Neutrophil (primary cell): Measurements from ENCODE around the gene RAB37.

Experiments used
- H3K27ac ChIP-seq: fragments of 200-600 bp; sonication (generic); 2 replicates; pipeline ENCODE4 v1.5.1; 2016; ENCODE audit warnings: mild to moderate bottlenecking, moderate library complexity
- H3K27me3 ChIP-seq: fragments of 200-600 bp; sonication (generic); 2 replicates; pipeline ENCODE4 v1.6.0; 2016; ENCODE audit warnings: mild to moderate bottlenecking
- H3K36me3 ChIP-seq: fragments of 200-600 bp; sonication (generic); 2 replicates; pipeline ENCODE4 v1.5.1; 2017
- H3K4me1 ChIP-seq, 2 experiments: fragments of 200-600 bp in 1 of 2; sonication (generic) in 1 of 2; 1 replicate in 1 of 2; 2 replicates in 1 of 2; pipeline versions ENCODE4 v1.5.1 to v1.6.1; 2013 to 2016; ENCODE audit warnings: low read depth in 1 of 2, low read length in 1 of 2, mild to moderate bottlenecking in 1 of 2, moderate library complexity in 1 of 2; ENCODE audit not compliant: control insufficient read depth in 1 of 2, insufficient read depth in 1 of 2
- H3K4me3 ChIP-seq, 2 experiments: fragments of 200-600 bp in 1 of 2; sonication (generic) in 1 of 2; 1 replicate in 1 of 2; 2 replicates in 1 of 2; pipeline ENCODE4 v1.5.1; 2013 to 2016; ENCODE audit warnings: low read depth in 1 of 2, low read length in 1 of 2, mild to moderate bottlenecking in 1 of 2, moderate library complexity in 1 of 2
- H3K9me3 ChIP-seq: fragments of 200-600 bp; sonication (generic); 2 replicates; pipeline ENCODE4 v1.5.1; 2016
- TF ChIP-seq, protein P1 (sequence below): fragments of 200-600 bp; sonication (generic); IDR thresholded peaks from 2 replicates; pipeline ENCODE4 v1.5.1; 2016; ENCODE audit warnings: antibody characterized with exemption

The RAB37 gene

DNA sequence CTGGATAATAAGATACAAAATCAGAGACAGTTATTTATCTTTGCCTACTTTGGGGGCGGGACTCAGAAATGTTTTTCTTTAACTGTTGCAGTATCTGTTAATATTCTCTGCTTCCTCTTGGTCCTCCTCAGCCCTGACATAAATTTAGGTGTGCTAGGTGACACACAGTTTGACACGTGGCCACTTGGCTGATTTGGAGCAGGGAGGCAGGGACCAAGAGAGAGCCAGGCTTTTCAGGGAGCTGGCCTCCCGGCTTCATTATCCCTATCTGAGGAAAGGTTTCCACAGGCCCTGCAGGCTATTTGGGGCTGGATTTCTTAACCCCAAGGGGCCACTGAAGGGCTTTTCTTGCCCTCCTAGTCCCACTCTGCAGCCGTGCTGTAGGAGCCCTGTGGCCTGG lies 59.2 kb downstream of the RAB37 start:
- peaks cover 89% of the 10 kb centered on the region for H3K36me3 ChIP-seq
- H3K9me3 ChIP-seq = no peaks in the 10 kb centered on the region
- TF ChIP-seq, protein P1, sequence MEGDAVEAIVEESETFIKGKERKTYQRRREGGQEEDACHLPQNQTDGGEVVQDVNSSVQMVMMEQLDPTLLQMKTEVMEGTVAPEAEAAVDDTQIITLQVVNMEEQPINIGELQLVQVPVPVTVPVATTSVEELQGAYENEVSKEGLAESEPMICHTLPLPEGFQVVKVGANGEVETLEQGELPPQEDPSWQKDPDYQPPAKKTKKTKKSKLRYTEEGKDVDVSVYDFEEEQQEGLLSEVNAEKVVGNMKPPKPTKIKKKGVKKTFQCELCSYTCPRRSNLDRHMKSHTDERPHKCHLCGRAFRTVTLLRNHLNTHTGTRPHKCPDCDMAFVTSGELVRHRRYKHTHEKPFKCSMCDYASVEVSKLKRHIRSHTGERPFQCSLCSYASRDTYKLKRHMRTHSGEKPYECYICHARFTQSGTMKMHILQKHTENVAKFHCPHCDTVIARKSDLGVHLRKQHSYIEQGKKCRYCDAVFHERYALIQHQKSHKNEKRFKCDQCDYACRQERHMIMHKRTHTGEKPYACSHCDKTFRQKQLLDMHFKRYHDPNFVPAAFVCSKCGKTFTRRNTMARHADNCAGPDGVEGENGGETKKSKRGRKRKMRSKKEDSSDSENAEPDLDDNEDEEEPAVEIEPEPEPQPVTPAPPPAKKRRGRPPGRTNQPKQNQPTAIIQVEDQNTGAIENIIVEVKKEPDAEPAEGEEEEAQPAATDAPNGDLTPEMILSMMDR = no peak
- H3K4me1 ChIP-seq = peaks cover 3 to 4% of the 10 kb centered on the region in 2 experiments
- H3K4me3 ChIP-seq = no peak overlapping the region
- H3K27ac ChIP-seq = no peak overlapping the region
- H3K27me3 ChIP-seq = no peaks in the 10 kb centered on the region

DNA sequence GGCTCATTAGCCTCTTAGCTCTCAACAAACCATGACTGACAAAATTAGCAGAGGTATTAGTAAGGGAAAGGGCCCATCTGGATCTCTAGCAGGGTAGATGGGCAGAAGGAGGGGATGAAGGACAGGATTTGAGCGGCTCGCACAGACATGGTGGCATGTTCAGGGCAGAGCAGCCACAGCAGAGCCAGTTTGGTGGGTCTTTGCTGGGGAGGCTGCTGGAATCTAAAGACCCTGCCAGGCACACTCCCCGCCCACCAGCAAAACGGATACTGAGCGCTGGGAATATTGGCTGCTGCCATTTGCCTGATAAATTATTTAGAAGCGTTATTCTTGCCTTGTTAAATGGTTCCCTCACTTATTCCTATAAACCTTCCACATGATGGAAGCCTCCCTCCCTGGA lies 59.8 kb downstream of the RAB37 start:
- TF ChIP-seq, protein P1 = no peak
- peaks cover 96% of the 10 kb centered on the region for H3K36me3 ChIP-seq
- no peak overlapping the region for H3K27ac ChIP-seq
- no peaks in the 10 kb centered on the region for H3K27me3 ChIP-seq
- no peaks in the 10 kb centered on the region for H3K9me3 ChIP-seq
- H3K4me1 ChIP-seq = no peaks in the 10 kb centered on the region
- H3K4me3 ChIP-seq = no peak overlapping the region
